VCaP (cell line): ENCODE results near the gene RAB25.
"Not testable (repeated sequence)": the region's sequence is repeated elsewhere in the genome, so short reads cannot be mapped to it uniquely, and the experiment has no call there.

ENCODE experiments used
- H3K27ac ChIP-seq: fragments of 450-650 bp; 2 replicates; pipeline ENCODE4 v1.5.1; 2017
- CTCF ChIP-seq: fragments of 450-650 bp; conservative IDR thresholded peaks from 2 replicates; pipeline ENCODE4 v1.5.1; 2017; ENCODE audit warnings: mild to moderate bottlenecking, moderate library complexity

RAB25 gene

GRCh38 chr1:156069490-156070455 is 8.8 kb downstream of the RAB25 start:
- no peak overlapping the region for H3K27ac ChIP-seq
- TF ChIP-seq CTCF: no peak

GRCh38 chr1:156070548-156070947 is 9.6 kb downstream of the RAB25 start:
- no peak for TF ChIP-seq CTCF
- no peak overlapping the region for H3K27ac ChIP-seq

DNA sequence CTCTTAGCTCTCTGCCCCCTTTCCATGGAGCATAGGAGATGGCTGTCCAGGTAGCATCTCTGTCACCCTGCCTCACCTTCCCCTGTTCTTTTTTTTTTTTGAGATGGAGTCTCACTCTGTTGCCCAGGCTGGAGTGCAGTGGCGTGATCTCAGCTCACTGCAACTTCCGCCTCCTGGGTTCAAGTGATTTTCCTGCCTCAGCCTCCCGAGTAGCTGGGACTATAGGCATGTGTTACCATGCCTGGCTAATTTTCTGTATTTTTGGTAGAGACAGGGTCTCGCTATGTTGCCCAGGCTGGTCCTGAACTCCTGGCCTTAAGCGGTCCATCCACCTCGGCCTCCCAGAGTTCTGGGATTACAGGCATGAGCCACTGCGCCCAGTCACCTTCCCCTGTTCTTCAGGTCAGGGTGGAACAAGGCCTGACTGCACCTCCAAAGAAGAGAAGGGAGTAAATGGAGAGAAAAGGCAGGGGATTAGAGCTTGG is 10.4 kb downstream of the RAB25 start:
- not testable (repeated sequence) for H3K27ac ChIP-seq

DNA sequence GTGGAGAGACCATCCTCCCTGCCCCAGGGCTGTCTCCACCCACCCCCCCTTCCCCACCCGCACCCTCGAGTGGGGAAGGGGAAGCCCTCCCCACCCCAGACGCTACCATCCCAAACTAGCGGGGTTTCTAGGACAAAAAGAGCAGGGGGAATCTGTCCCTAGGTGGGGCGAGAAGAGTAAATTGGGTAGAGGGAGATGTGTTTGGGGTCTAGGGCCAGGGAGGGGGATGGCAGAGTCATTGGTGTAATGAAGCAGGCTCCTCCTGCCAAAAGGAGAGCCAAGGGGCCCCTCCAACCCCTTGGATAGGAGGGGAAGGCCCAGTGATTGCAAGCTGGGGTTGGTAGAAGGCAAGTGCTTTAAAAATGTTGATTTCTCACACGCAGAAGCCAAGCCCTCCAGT is 11.3 kb downstream of the RAB25 start:
- no peak overlapping the region for H3K27ac ChIP-seq
- TF ChIP-seq CTCF: no peak

- no peak overlapping the region for H3K27ac ChIP-seq
- TF ChIP-seq CTCF: no peak
Measured at GRCh38 chr1:156073110-156073687, 12.2 kb downstream of the RAB25 start.

GRCh38 chr1:156073740-156074139 is 12.8 kb downstream of the RAB25 start:
- no peak for TF ChIP-seq CTCF
- no peak overlapping the region for H3K27ac ChIP-seq

DNA sequence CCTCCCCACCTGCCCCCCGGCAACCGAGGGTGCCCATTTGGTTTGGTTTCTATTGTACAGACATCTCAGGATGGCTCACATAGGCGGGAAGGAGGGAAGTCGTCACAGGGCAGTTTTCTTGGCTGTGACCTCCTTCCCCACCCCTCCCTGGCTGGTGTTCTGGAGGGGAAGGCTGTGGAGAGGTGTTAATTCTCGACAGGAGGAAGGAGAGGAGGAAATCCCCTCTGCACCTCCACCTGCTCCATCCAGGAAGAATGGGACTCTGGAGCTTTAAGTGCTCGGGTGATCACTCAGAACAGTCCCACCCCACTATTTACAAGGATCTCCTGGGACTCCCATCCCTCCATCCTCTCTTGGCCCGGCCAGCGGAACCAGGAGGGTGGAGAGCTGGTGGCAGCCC is 13.7 kb downstream of the RAB25 start:
- no peak for TF ChIP-seq CTCF
- H3K27ac ChIP-seq: no peak overlapping the region

- TF ChIP-seq CTCF: no peak
- no peak overlapping the region for H3K27ac ChIP-seq
Measured at GRCh38 chr1:156075162-156075561, 14.2 kb downstream of the RAB25 start.
